Measurements from ENCODE around the gene PTPRG. TPM values are rescaled to one million over a fixed set of nuclear protein-coding genes. Genes with fewer than 3 reads are reported as not detected.

PTPRG gene
- total and polyA plus RNA-seq, 2 experiments from 2014 or later: 24.4 to 131 TPM

DNA sequence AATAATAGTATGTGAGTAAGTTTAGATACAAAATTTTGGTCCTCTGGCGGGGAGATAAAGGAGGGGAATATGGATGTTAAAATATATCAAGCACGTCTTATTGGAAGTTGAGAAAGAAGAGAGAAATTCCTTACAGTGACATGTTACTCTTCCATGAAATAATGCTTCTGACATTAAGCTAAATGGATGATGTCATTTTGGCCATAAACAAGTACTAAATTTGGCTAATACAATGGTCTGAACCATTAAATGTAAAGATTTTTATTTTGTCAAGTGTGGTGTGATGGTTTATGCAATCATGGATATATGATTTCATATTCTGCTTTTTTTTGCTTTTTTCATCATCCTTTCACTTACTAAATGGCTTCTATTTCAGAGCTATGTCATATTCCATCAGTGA lies 406.6 kb downstream of the PTPRG start:
- Histone ChIP-seq H3K4me3 (no peak overlapping the region), H3K9me2 (ENCODE audit: insufficient read depth) (no peaks in the 10 kb centered on the region), H2AFZ (no peak overlapping the region), H3K79me2 (replicated peaks; ENCODE audit: insufficient read depth) (peaks cover 73% of the 10 kb centered on the region), H3K27me3 (ENCODE audit: insufficient read depth) (no peaks in the 10 kb centered on the region), H3K4me1 (ENCODE audit: insufficient read depth) (peaks cover 21% of the 10 kb centered on the region; the same call in 1 of the 2 replicates), H3K27ac (ENCODE audit: low read depth) (no peak overlapping the region), H3K36me3 (ENCODE audit: insufficient read depth) (no peaks in the 10 kb centered on the region), H3K4me2 (no peak overlapping the region), H3F3A (replicated peaks; ENCODE audit: low read depth) (no peaks in the 10 kb centered on the region), H4K20me1 (replicated peaks; ENCODE audit: insufficient read depth) (peaks cover 5% of the 10 kb centered on the region)
- Mint-ChIP-seq H3K27ac (no peak overlapping the region), H3K4me3 (no peak overlapping the region), H3K36me3 (ENCODE audit: low read depth) (no peaks in the 10 kb centered on the region), H3K4me1 (peaks cover 40% of the 10 kb centered on the region), H3K27me3 (ENCODE audit: insufficient read depth, low read depth, poor library complexity) (peaks cover 5% of the 10 kb centered on the region), H3K9me3 (no peaks in the 10 kb centered on the region)
- DNase-seq (ENCODE audit: low spot score) (no peak), ATAC-seq (no peak)
- TF ChIP-seq JUNB (IDR thresholded peaks at IDR 0.05; ENCODE audit: unreplicated experiment) (no peak), EZH2phosphoT487 (IDR thresholded peaks at IDR 0.05; ENCODE audit: unreplicated experiment) (no peak), POLR2AphosphoS5 (IDR thresholded peaks at IDR 0.05; ENCODE audit: low read depth) (no peak), STAT1 (IDR thresholded peaks at IDR 0.05; ENCODE audit: unreplicated experiment) (no peak), ZNF331 (CRISPR knock-in tag; IDR thresholded peaks at IDR 0.05; ENCODE audit: low read depth) (no peak), EZH2 (IDR thresholded peaks at IDR 0.05; ENCODE audit: low read depth, unreplicated experiment) (no peak), ZNF114 (CRISPR knock-in tag; IDR thresholded peaks at IDR 0.05) (no peak), CTCF (conservative IDR thresholded peaks at IDR 0.05; ENCODE audit: low read depth in 2 of 2) (no peak), CREB1 (CRISPR knock-in tag; IDR thresholded peaks at IDR 0.05; ENCODE audit: low read depth) (no peak)
- TF ChIP-seq, protein P1, sequence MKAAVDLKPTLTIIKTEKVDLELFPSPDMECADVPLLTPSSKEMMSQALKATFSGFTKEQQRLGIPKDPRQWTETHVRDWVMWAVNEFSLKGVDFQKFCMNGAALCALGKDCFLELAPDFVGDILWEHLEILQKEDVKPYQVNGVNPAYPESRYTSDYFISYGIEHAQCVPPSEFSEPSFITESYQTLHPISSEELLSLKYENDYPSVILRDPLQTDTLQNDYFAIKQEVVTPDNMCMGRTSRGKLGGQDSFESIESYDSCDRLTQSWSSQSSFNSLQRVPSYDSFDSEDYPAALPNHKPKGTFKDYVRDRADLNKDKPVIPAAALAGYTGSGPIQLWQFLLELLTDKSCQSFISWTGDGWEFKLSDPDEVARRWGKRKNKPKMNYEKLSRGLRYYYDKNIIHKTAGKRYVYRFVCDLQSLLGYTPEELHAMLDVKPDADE (IDR thresholded peaks at IDR 0.05): no peak
- TF ChIP-seq, protein P2, sequence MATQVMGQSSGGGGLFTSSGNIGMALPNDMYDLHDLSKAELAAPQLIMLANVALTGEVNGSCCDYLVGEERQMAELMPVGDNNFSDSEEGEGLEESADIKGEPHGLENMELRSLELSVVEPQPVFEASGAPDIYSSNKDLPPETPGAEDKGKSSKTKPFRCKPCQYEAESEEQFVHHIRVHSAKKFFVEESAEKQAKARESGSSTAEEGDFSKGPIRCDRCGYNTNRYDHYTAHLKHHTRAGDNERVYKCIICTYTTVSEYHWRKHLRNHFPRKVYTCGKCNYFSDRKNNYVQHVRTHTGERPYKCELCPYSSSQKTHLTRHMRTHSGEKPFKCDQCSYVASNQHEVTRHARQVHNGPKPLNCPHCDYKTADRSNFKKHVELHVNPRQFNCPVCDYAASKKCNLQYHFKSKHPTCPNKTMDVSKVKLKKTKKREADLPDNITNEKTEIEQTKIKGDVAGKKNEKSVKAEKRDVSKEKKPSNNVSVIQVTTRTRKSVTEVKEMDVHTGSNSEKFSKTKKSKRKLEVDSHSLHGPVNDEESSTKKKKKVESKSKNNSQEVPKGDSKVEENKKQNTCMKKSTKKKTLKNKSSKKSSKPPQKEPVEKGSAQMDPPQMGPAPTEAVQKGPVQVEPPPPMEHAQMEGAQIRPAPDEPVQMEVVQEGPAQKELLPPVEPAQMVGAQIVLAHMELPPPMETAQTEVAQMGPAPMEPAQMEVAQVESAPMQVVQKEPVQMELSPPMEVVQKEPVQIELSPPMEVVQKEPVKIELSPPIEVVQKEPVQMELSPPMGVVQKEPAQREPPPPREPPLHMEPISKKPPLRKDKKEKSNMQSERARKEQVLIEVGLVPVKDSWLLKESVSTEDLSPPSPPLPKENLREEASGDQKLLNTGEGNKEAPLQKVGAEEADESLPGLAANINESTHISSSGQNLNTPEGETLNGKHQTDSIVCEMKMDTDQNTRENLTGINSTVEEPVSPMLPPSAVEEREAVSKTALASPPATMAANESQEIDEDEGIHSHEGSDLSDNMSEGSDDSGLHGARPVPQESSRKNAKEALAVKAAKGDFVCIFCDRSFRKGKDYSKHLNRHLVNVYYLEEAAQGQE (IDR thresholded peaks at IDR 0.05; ENCODE audit: unreplicated experiment): no peak

Measured in GM23338 (cell line).